Raji (cell line): ENCODE data around the gene SPNS2.

Source experiments
- POLR2A ChIP-seq: IDR thresholded peaks from 2 replicates; pipeline ENCODE4 v1.6.1; 2011; ENCODE audit warnings: low read depth, low read length, control low read depth; ENCODE audit not compliant: insufficient read depth

The SPNS2 gene

GRCh38 chr17:4498461-4499397 lies at the start of gene SPNS2:
SPNS2 (plus strand) TSS chr17:4498881; CDS start chr17:4499048, 167 bp downstream.
- TF ChIP-seq POLR2A = no peak

DNA sequence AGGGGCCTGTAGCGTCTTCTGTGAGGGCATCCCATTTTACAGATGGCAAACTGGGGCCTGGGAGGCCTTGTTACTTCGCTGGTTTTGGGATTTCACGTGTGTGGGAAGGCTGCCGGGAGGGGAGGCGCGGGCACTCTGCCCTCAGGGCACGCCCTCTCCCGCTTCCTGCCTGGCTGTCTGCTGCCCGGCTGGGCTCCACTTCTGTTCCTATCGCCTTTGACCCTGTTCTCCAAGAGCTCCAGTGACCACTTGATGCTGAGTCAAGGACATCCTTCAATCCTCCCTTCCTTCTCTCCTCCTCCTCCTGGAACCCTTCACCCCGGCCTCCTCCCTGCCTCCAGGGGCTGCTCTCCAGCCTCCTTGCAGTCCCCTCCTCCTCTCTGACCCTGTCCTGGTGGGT lies 48.9 kb upstream of the SPNS2 start:
- no peak for TF ChIP-seq POLR2A

GRCh38 chr17:4450710-4451316 lies 47.9 kb upstream of the SPNS2 start:
- no peak for TF ChIP-seq POLR2A

- no peak for TF ChIP-seq POLR2A
These were observed 44.7 kb upstream of the SPNS2 start for GRCh38 chr17:4453812-4454591.

GRCh38 chr17:4460661-4461060 lies 38.0 kb upstream of the SPNS2 start:
- no peak for TF ChIP-seq POLR2A

DNA sequence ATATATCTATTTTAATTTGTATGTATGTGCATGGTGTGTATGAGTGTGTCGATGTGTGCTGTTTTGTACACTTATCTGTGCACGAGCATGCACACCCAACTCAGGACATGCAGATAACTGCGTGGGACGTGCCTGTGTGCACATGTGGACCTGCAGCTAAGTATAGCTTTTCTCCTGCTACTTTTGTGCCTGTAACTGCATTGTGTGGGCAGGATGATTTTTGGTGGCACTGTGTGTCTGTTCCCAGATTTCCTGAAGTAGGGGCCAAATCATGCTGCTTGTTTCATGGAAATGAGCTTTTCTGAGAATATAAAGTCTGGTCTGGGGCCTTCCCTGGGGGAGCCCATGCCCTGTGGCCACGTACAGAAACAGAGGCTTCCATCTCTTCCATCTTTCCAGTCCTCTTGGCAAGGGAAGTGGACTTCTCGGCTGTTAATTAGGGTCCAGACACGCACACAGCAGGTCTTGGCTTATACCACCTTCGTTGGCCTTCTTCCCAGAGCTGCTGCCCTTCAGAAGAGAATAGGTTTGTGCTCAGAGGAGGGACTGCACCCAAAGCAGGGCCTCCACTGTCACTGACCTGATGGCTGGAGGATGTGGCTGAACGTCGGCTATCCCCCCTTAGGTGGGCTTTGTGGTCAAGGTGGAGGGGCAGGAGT lies 34.7 kb upstream of the SPNS2 start:
- no peak for TF ChIP-seq POLR2A

DNA sequence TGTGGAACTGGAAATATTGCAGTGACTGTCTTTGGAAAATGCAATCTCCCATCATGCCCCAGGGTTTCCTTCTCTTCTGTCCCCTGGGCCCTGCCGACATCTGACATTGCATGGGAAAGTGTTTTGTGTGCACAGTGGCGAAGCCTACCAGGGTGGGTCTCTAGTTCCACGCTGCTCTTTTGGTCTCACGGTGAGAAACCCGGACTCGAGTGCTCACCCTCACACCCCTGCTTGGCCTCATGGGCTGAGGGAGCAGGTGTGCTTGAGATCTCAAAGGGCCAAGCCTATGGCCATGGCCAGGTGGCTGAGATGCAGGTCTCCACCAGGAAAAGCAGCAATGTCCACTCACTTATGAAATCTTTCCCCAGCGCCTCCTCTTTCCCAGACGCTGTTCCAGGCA lies 32.9 kb upstream of the SPNS2 start:
- no peak for TF ChIP-seq POLR2A

DNA sequence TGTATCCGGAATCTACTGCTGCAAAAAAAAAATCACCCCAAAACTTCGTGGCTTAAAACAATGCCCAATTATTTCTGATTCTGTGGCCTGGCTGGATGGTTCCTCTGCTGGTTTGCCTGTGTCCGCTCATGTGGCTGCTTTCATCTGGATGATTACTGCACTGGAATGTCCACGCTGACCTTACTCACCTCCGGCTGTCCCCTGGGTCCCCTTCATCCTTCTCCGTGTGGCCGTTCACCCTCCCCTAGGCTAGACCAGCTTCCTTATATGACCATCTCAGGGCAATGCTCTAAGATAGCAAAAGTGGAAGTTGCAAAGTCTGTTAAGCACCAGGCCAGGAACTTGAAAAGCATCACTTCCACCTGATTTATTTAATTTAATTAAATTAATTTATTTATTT lies 31.4 kb upstream of the SPNS2 start:
- no peak for TF ChIP-seq POLR2A

GRCh38 chr17:4469552-4469951 lies 29.1 kb upstream of the SPNS2 start:
- TF ChIP-seq POLR2A = no peak

DNA sequence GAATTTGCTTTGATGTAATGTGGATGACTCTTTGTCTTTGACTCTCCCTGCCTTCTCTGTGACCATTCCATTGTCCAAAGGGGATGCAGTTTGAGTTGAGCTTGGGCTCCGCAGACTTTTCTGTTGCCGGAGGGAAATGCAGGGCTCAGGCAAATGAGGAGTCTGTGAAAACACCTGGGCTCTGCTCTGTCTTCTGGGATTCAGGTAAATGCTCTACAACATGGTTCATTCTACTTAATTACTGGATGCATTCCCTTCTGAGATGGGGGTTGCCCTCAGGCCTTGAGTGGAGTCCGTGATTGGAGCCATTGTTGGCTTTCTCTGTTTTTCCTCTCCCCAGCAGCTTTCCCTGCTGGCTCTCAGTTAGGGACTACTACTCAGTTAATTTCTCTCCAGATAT lies 26.4 kb upstream of the SPNS2 start:
- no peak for TF ChIP-seq POLR2A

GRCh38 chr17:4474093-4474492 lies 24.6 kb upstream of the SPNS2 start:
- TF ChIP-seq POLR2A = no peak

DNA sequence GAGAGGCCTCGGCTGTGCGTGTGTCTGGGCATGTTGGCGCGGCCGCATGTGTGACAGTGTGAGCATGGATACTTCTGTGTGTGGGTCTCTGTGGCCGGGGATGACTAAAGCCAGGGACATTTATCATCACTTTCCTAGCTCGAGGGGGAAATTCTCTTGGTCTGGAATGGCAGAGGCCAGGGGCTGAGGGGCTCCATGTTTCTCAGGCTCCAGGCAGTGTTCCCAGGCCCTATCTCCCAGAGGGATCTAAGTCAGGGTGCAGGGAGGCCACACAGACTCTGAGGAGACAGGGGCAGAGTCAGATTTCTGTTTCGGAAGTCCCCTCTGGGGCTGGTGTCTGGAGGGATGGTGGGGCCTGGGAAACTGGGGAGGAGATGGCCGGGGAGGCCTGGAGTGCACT lies 23.7 kb upstream of the SPNS2 start:
- no peak for TF ChIP-seq POLR2A

DNA sequence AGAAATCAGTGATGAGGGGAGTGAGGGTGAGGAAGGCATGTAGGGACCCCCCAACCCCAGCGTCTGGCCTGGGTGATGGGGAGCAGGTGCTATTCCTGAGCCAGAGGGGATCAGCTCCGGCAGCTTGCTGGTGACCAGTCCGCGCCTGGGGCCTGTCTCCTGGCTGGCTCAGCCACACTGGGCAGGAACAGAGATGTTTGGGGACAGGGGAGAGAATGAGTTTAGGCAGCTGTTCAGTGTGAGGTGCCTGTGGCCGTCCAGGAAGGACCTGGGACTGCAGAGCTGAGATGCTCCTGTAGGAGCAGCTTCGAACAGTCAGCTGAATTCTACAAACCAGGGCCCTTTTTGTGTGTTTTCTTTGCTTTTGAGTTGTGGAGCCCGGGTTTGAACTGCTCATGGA lies 23.2 kb upstream of the SPNS2 start:
- TF ChIP-seq POLR2A = no peak

- no peak for TF ChIP-seq POLR2A
These were observed 22.7 kb upstream of the SPNS2 start for GRCh38 chr17:4476017-4476416.

DNA sequence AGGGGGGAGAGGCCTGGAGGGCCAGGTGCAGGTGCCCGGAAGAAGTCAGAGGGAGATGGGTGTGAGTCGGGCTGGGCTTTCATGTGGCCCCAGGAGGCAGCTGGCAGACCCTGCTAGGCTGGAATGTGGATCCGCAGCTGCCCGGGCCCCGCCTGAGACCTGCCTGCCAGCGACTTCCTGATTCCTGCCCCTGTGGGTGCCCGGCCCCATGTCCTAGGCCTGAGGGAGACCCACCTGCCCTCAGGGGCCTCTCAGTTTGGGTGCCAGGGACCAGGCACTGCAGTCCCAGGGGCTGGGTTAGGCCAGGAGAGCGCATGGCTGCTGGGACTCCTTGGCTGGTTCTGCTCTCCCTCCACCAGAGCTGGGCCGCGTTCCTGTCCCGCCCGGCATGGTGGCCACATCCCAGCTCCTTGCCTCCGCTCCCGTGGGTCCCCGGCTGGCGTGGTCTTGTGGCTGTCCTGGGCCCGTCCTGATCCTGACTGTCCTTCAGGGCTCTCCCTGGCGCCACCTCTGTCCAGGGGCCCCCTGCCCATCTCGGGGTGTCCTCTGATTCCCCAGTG lies 22.1 kb upstream of the SPNS2 start:
- TF ChIP-seq POLR2A = no peak

DNA sequence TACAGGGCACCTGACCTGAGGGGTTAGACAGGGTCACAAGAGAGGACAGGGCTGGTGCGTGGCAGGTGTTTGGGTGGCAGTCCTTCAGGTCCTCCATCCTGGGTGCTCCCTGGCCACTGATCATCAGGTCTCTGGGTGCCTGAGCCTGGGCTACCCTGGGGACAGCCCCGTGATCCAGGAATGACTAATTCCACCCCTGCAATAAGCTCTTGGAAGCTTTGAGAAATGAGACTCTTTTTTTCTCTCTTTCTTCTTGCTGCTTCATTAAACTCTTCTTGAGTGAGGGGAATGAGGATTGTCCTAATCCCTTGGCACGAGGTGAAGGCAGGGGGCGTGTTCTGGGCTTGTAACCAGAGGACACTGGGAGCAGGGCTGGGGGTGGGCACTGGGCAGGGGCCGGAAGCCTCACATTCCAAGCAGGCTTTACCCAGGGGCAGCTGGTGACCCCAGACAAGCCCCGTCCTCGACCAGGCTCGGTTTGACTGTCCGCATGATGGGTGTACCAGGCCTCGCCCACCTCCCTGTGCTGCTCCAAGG lies 21.4 kb upstream of the SPNS2 start:
- TF ChIP-seq POLR2A = no peak
